Upper lobe of left lung (tissue), 4 donors: ENCODE measurements around the gene DTNB.

Source experiments
- CTCF ChIP-seq, 6 experiments: fragments of 450-650 bp in 4 of 6; fragments of 200-600 bp in 2 of 6; sonication (generic) in 2 of 6; IDR thresholded peaks; one replicate each; pipeline ENCODE4 v1.5.1; 2016 to 2019; ENCODE audit warnings: antibody characterized with exemption in 6 of 6
- POLR2A ChIP-seq, 4 donors: fragments of 450-650 bp; IDR thresholded peaks; one replicate each; pipeline ENCODE4 v1.5.1; 2016 to 2017; ENCODE audit warnings: antibody characterized with exemption in 4 of 4, mild to moderate bottlenecking in 2 of 4
- POLR2AphosphoS5 ChIP-seq, 2 donors: sonication (generic); formaldehyde crosslinking; IDR thresholded peaks; one replicate each; pipeline ENCODE4 v1.5.1; 2017; ENCODE audit warnings: antibody characterized with exemption in 2 of 2

GRCh38 chr2:25620077-25620476 is 53.3 kb downstream of the DTNB start:
- TF ChIP-seq CTCF (IDR thresholded peaks at IDR 0.05), result no peak
- TF ChIP-seq POLR2AphosphoS5 (IDR thresholded peaks at IDR 0.05), result no peak
- TF ChIP-seq POLR2A (IDR thresholded peaks at IDR 0.05), result no peak
